Measurements from ENCODE around the gene TSKS. TPM values are rescaled to one million over a fixed set of nuclear protein-coding genes. Genes with fewer than 3 reads are reported as not detected.
"Not testable (repeated sequence)": the region's sequence is repeated elsewhere in the genome, so short reads cannot be mapped to it uniquely, and the experiment has no call there.

TSKS gene
- total and polyA plus RNA-seq, 3 experiments from 2014 or later = 0.42 to 0.79 TPM; not detected in 1

DNA sequence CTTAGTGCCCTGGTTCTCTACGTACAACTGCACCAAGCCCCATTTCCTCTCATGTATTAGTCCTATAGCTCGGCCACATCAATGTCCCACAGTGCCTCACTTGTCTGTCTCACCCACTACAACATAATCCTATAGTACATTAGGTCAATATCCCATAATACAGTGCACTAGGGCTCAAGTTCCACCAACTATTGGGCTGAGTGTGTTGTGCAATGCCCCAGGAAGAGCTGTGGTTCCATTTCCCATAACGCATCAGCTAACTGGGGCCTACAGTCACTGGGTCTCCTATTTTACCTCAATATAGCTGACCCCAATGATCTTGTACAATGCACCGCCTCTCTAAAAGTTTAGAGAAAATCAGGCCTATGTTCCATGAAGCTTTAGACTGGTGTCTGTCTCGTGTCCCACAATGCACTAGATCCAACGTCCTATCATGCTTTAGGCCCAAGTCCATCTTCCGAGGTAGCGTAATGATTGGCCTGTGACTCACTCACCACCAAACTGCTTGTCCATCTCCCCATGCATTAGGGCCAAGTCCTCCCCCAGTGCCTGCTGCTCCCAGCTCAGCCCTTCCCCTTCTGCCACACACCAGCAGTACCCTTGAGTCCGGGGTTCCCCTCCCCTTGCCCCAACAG lies 21.8 kb downstream of the TSKS start:
- Mint-ChIP-seq H3K27me3 (peaks cover 0 to 4% of the 10 kb centered on the region in 2 donors), H3K4me1 (peaks cover 6% of the 10 kb centered on the region in 3 donors)
- POLR2A ChIA-PET = no interaction called here

GRCh38 chr19:49739933-49740332 lies 23.2 kb downstream of the TSKS start:
- Mint-ChIP-seq H3K36me3 (no peaks in the 10 kb centered on the region), H3K4me1 (peaks cover 6% of the 10 kb centered on the region in 3 donors), H3K4me3 (no peak overlapping the region), H3K9me3 (no peaks in the 10 kb centered on the region), H3K27ac (no peak overlapping the region), H3K27me3 (peaks cover 4% of the 10 kb centered on the region in 2 donors)
- Histone ChIP-seq H3K27me3 (ENCODE audit: insufficient read depth, low read length, poor library complexity, severe bottlenecking) (no peaks in the 10 kb centered on the region), H3K4me3 (ENCODE audit: low read length) (no peak overlapping the region), H3K36me3 (ENCODE audit: insufficient read depth, low read length) (no peaks in the 10 kb centered on the region), H3K4me1 (ENCODE audit: insufficient read depth, low read length) (no peaks in the 10 kb centered on the region), H3K9me3 (ENCODE audit: low read length) (no peaks in the 10 kb centered on the region), H3K27ac (ENCODE audit: low read depth, low read length) (no peak overlapping the region)
- CTCF ChIA-PET = interaction anchor here (2.2 kb wide), 1 partner anchor 22 kb away, joined by 4 read pairs; no protein-coding TSS in a partner anchor
- DNase-seq = no peak
- POLR2A ChIA-PET = no interaction called here

More for the DNA sequence above, 21.8 kb downstream of the TSKS start:
- Mint-ChIP-seq H3K36me3 (no peaks in the 10 kb centered on the region), H3K27ac (no peak overlapping the region), H3K4me3 (no peak overlapping the region), H3K9me3 (no peaks in the 10 kb centered on the region)
- CTCF ChIA-PET = no interaction called here
- H3K4me3 ChIP-seq (ENCODE audit: low read length) = no peak overlapping the region
- no peaks in the 10 kb centered on the region for H3K36me3 ChIP-seq (ENCODE audit: insufficient read depth, low read length)
- DNase-seq = no peak
- no peaks in the 10 kb centered on the region for H3K4me1 ChIP-seq (ENCODE audit: insufficient read depth, low read length)
- H3K27me3 ChIP-seq (ENCODE audit: insufficient read depth, low read length, poor library complexity, severe bottlenecking) = no peaks in the 10 kb centered on the region
- no peaks in the 10 kb centered on the region for H3K9me3 ChIP-seq (ENCODE audit: low read length)
- H3K27ac ChIP-seq (ENCODE audit: low read depth, low read length) = no peak overlapping the region

GRCh38 chr19:49739098-49739497 lies 24.0 kb downstream of the TSKS start:
- CTCF ChIA-PET = interaction anchor here (2.2 kb wide), 1 partner anchor 21 kb away, joined by 4 read pairs; no protein-coding TSS in a partner anchor
- Mint-ChIP-seq H3K4me1 (peaks cover 6% of the 10 kb centered on the region in 3 donors), H3K36me3 (no peaks in the 10 kb centered on the region), H3K27me3 (peaks cover 2 to 7% of the 10 kb centered on the region in 2 donors), H3K27ac (peak overlapping the region in 2 of 8 donors; percentile 22 to 59), H3K4me3 (no peak overlapping the region), H3K9me3 (no peaks in the 10 kb centered on the region)
- DNase-seq = no peak
- no peaks in the 10 kb centered on the region for H3K9me3 ChIP-seq (ENCODE audit: low read length)
- H3K27me3 ChIP-seq (ENCODE audit: insufficient read depth, low read length, poor library complexity, severe bottlenecking) = no peaks in the 10 kb centered on the region
- H3K4me3 ChIP-seq (ENCODE audit: low read length) = no peak overlapping the region
- no peak overlapping the region for H3K27ac ChIP-seq (ENCODE audit: low read depth, low read length)
- no peaks in the 10 kb centered on the region for H3K4me1 ChIP-seq (ENCODE audit: insufficient read depth, low read length)
- POLR2A ChIA-PET = interaction anchor here (0.7 kb wide), 1 partner anchor 14 kb away, joined by 4 read pairs; no protein-coding TSS in a partner anchor
- no peaks in the 10 kb centered on the region for H3K36me3 ChIP-seq (ENCODE audit: insufficient read depth, low read length)

GRCh38 chr19:49738268-49738667 lies 24.8 kb downstream of the TSKS start:
- Mint-ChIP-seq H3K36me3 (no peaks in the 10 kb centered on the region), H3K4me1 (peaks cover 6% of the 10 kb centered on the region in 3 donors), H3K27me3 (peaks cover 2 to 7% of the 10 kb centered on the region in 2 donors), H3K9me3 (no peaks in the 10 kb centered on the region), H3K27ac (no peak overlapping the region), H3K4me3 (no peak overlapping the region)
- POLR2A ChIA-PET = interaction anchor here (0.7 kb wide), 1 partner anchor 15 kb away, joined by 4 read pairs; no protein-coding TSS in a partner anchor
- DNase-seq = no peak
- Histone ChIP-seq H3K9me3 (ENCODE audit: low read length) (no peaks in the 10 kb centered on the region), H3K4me1 (ENCODE audit: insufficient read depth, low read length) (no peaks in the 10 kb centered on the region), H3K27ac (ENCODE audit: low read depth, low read length) (no peak overlapping the region), H3K4me3 (ENCODE audit: low read length) (no peak overlapping the region), H3K27me3 (ENCODE audit: insufficient read depth, low read length, poor library complexity, severe bottlenecking) (no peaks in the 10 kb centered on the region), H3K36me3 (ENCODE audit: insufficient read depth, low read length) (no peaks in the 10 kb centered on the region)
- CTCF ChIA-PET = interaction anchor here (2.2 kb wide), 1 partner anchor 20 kb away, joined by 4 read pairs; no protein-coding TSS in a partner anchor

DNA sequence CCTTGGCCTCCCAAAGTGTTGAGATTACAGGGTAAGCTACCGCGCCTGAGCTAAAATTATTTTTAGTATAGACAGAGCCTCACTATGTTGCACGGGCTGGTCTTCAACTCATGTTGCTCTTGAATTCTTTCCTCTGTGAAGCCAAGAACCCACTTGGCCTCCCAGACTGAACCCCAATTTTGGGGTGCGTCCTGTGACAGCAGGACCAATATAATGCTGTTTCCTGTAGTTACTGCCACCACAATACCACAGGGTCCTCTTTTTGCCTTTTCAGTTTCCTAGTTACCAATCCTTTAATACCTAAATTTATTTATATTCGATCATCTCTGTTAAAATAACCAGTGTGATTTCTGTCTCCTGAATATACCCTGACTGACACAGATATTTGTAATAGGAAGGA lies 32.9 kb downstream of the TSKS start:
- Histone ChIP-seq H3K36me3 (ENCODE audit: insufficient read depth, low read length) (no peaks in the 10 kb centered on the region), H3K4me3 (ENCODE audit: low read length) (no peak overlapping the region), H3K4me1 (ENCODE audit: insufficient read depth, low read length) (no peaks in the 10 kb centered on the region), H3K27me3 (ENCODE audit: insufficient read depth, low read length, poor library complexity, severe bottlenecking) (no peaks in the 10 kb centered on the region), H3K27ac (ENCODE audit: low read depth, low read length) (no peak overlapping the region), H3K9me3 (ENCODE audit: low read length) (no peaks in the 10 kb centered on the region)
- no peak overlapping the region for H3K4me3 Mint-ChIP-seq
- POLR2A ChIA-PET = no interaction called here
- no peaks in the 10 kb centered on the region for H3K4me1 Mint-ChIP-seq
- H3K36me3 Mint-ChIP-seq = peaks cover 0 to 6% (median 1%) of the 10 kb centered on the region in 3 donors
- peak overlapping the region in 1 of 8 donors; percentile 63 for H3K27ac Mint-ChIP-seq
- no peak for DNase-seq
- CTCF ChIA-PET = interaction anchor here (1.4 kb wide), 1 partner anchor 13 kb away, joined by 6 read pairs; no protein-coding TSS in a partner anchor
- peaks cover 3% of the 10 kb centered on the region in 2 donors for H3K27me3 Mint-ChIP-seq
- no peaks in the 10 kb centered on the region for H3K9me3 Mint-ChIP-seq

GRCh38 chr19:49727217-49728030 lies 35.7 kb downstream of the TSKS start:
- no peaks in the 10 kb centered on the region for H3K9me3 ChIP-seq (ENCODE audit: low read length)
- no peaks in the 10 kb centered on the region for H3K9me3 Mint-ChIP-seq
- no peak overlapping the region for H3K4me3 ChIP-seq (ENCODE audit: low read length)
- DNase-seq = no peak
- no peaks in the 10 kb centered on the region for H3K4me1 ChIP-seq (ENCODE audit: insufficient read depth, low read length)
- no peaks in the 10 kb centered on the region for H3K4me1 Mint-ChIP-seq
- ChIA-PET CTCF (no interaction called here), POLR2A (interaction anchor here (1.2 kb wide), 1 partner anchor 10 kb away, joined by 3 read pairs; no protein-coding TSS in a partner anchor)
- no peaks in the 10 kb centered on the region for H3K36me3 ChIP-seq (ENCODE audit: insufficient read depth, low read length)
- H3K27me3 ChIP-seq (ENCODE audit: insufficient read depth, low read length, poor library complexity, severe bottlenecking) = no peaks in the 10 kb centered on the region
- H3K27me3 Mint-ChIP-seq = peaks cover 0 to 3% of the 10 kb centered on the region in 2 donors
- H3K4me3 Mint-ChIP-seq = no peak overlapping the region
- no peak overlapping the region for H3K27ac Mint-ChIP-seq
- H3K36me3 Mint-ChIP-seq = peaks cover 0 to 13% (median 3%) of the 10 kb centered on the region in 3 donors
- H3K27ac ChIP-seq (ENCODE audit: low read depth, low read length) = no peak overlapping the region

DNA sequence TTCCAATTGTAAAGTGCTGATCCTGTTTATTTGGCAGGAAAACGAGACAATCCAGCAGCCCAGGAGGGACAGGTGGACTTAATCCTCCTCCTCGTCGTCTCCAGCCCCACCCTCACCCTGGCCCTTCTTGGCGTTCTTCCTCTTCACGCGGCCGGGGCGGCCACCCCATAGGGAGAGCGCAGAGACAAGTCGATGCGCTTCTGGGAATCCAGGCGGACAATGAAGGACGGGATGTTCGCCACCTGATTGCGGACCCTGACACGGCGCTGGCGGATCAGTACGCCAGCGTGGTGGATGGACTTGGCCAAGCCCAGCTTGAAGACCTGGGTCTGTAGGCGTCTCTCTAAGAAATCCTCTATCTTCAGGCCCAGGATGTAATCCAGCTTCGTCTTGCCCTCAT lies 43.7 kb downstream of the TSKS start:
- CTCF ChIA-PET; H3K27ac ChIP-seq (ENCODE audit: low read depth, low read length); H3K4me1 ChIP-seq (ENCODE audit: insufficient read depth, low read length); H3K27me3 Mint-ChIP-seq; H3K4me3 ChIP-seq (ENCODE audit: low read length); H3K9me3 Mint-ChIP-seq; H3K9me3 ChIP-seq (ENCODE audit: low read length); H3K36me3 Mint-ChIP-seq; H3K27me3 ChIP-seq (ENCODE audit: insufficient read depth, low read length, poor library complexity, severe bottlenecking); H3K36me3 ChIP-seq (ENCODE audit: insufficient read depth, low read length); DNase-seq: not testable (repeated sequence)
- POLR2A ChIA-PET = interaction anchor here (0.6 to 0.7 kb wide), 4 partner anchors 30 to 977 kb away, joined by 3 to 5 read pairs (median 4); partner anchors contain the start of gene HSD17B14
- peaks cover 7 to 16% (median 8%) of the 10 kb centered on the region in 3 donors for H3K4me1 Mint-ChIP-seq
- H3K27ac Mint-ChIP-seq = peak overlapping the region in 1 of 8 donors; percentile 24
- peak overlapping the region in 5 of 7 donors; percentile 24 to 54 (median 36) for H3K4me3 Mint-ChIP-seq

DNA sequence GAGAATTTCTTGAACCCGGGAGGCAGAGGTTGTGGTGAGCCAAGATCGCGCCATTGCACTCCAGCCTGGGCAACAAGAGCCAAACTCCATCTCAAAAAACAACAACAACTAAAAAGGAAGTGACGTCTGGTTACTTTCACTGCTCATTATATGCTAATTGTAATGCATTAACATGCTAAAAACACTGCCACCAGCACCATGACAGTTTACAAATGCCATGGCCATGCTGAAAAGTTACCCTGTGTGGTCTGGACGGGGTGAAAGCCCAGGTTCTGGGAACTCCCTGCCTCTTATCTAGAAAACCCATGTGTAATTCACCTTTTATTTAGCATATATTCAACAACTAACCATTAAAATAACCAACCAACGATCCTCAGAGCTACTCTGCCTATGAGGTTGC lies 44.1 kb downstream of the TSKS start:
- no peaks in the 10 kb centered on the region for H3K27me3 Mint-ChIP-seq
- peak overlapping the region in 5 of 8 donors; percentile 2 to 63 (median 38) for H3K27ac Mint-ChIP-seq
- POLR2A ChIA-PET = interaction anchor here (0.6 kb wide), 1 partner anchor 75 kb away, joined by 3 read pairs; no protein-coding TSS in a partner anchor
- no peaks in the 10 kb centered on the region for H3K27me3 ChIP-seq (ENCODE audit: insufficient read depth, low read length, poor library complexity, severe bottlenecking)
- no peaks in the 10 kb centered on the region for H3K9me3 ChIP-seq (ENCODE audit: low read length)
- peak overlapping the region; percentile 29 to 54 (median 52) for H3K4me3 Mint-ChIP-seq
- DNase-seq = no peak
- peaks cover 2 to 9% (median 7%) of the 10 kb centered on the region in 3 donors for H3K36me3 Mint-ChIP-seq
- H3K9me3 Mint-ChIP-seq = peaks cover 0 to 1% (median 0%) of the 10 kb centered on the region in 5 donors
- H3K36me3 ChIP-seq (ENCODE audit: insufficient read depth, low read length) = no peaks in the 10 kb centered on the region
- no peak overlapping the region for H3K27ac ChIP-seq (ENCODE audit: low read depth, low read length)
- H3K4me1 ChIP-seq (ENCODE audit: insufficient read depth, low read length) = peaks cover 9% of the 10 kb centered on the region
- peaks cover 7 to 16% (median 8%) of the 10 kb centered on the region in 3 donors for H3K4me1 Mint-ChIP-seq
- H3K4me3 ChIP-seq (ENCODE audit: low read length) = no peak overlapping the region
- CTCF ChIA-PET = no interaction called here

Data from CD8-positive, alpha-beta memory T cell (primary cell).